ENCODE measurements around the gene DUSP2.

The DUSP2 gene

GRCh38 chr2:96171831-96172230 lies 26.6 kb upstream of the DUSP2 start:
- no peak for TF ChIP-seq CTCF (IDR thresholded peaks at IDR 0.05)
- TF ChIP-seq ZFX (IDR thresholded peaks at IDR 0.05; ENCODE audit: borderline replicate concordance) = no peak
- H3K27ac ChIP-seq = no peak overlapping the region

GRCh38 chr2:96170626-96171025 lies 25.4 kb upstream of the DUSP2 start:
- no peak overlapping the region for H3K27ac ChIP-seq
- TF ChIP-seq ZFX (IDR thresholded peaks at IDR 0.05; ENCODE audit: borderline replicate concordance) (no peak), CTCF (IDR thresholded peaks at IDR 0.05) (no peak)

- no peak overlapping the region for H3K27ac ChIP-seq
Observed at GRCh38 chr2:96169868-96170507, 24.7 kb upstream of the DUSP2 start.

GRCh38 chr2:96167407-96168013 lies 22.3 kb upstream of the DUSP2 start:
- H3K27ac ChIP-seq = no peak overlapping the region
- no peak for TF ChIP-seq ZFX (IDR thresholded peaks at IDR 0.05; ENCODE audit: borderline replicate concordance)
- no peak for TF ChIP-seq CTCF (IDR thresholded peaks at IDR 0.05)

More at GRCh38 chr2:96169868-96170507, 24.7 kb upstream of the DUSP2 start:
- TF ChIP-seq ZFX (IDR thresholded peaks at IDR 0.05; ENCODE audit: borderline replicate concordance) (no peak), CTCF (IDR thresholded peaks at IDR 0.05) (no peak)

- no peak for TF ChIP-seq ZFX (IDR thresholded peaks at IDR 0.05; ENCODE audit: borderline replicate concordance)
- no peak for TF ChIP-seq CTCF (IDR thresholded peaks at IDR 0.05)
- H3K27ac ChIP-seq = no peak overlapping the region
Observed at GRCh38 chr2:96164459-96165184, 19.4 kb upstream of the DUSP2 start.

- TF ChIP-seq CTCF (IDR thresholded peaks at IDR 0.05) (no peak), ZFX (IDR thresholded peaks at IDR 0.05; ENCODE audit: borderline replicate concordance) (no peak)
- H3K27ac ChIP-seq = no peak overlapping the region
Observed at GRCh38 chr2:96163768-96164429, 18.7 kb upstream of the DUSP2 start.
